ENCODE results near the gene RAB3IL1.

RAB3IL1 gene

GRCh38 chr11:61869429-61869707, 48.0 kb downstream of the RAB3IL1 start:
- in situ Hi-C loops (cut with MboI; ENCODE audit: low sequenced_read_pairs), result no loop called here

- in situ Hi-C loops (cut with MboI; ENCODE audit: low sequenced_read_pairs), result no loop called here
These were observed 48.6 kb downstream of the RAB3IL1 start for GRCh38 chr11:61868571-61869428.

GRCh38 chr11:61866958-61867343, 50.4 kb downstream of the RAB3IL1 start:
- in situ Hi-C loops (cut with MboI; ENCODE audit: low sequenced_read_pairs), result no loop called here

- in situ Hi-C loops (cut with MboI; ENCODE audit: low sequenced_read_pairs), result no loop called here
These were observed 51.0 kb downstream of the RAB3IL1 start for GRCh38 chr11:61866231-61866957.

- in situ Hi-C loops (cut with MboI; ENCODE audit: low sequenced_read_pairs), result no loop called here
These were observed 52.3 kb downstream of the RAB3IL1 start for GRCh38 chr11:61864814-61865775.

- in situ Hi-C loops (cut with MboI; ENCODE audit: low sequenced_read_pairs), result no loop called here
These were observed 53.8 kb downstream of the RAB3IL1 start for GRCh38 chr11:61863548-61864081.

- in situ Hi-C loops (cut with MboI; ENCODE audit: low sequenced_read_pairs), result no loop called here
These were observed 54.4 kb downstream of the RAB3IL1 start for GRCh38 chr11:61862714-61863547.

GRCh38 chr11:61861634-61862033, 55.7 kb downstream of the RAB3IL1 start:
- in situ Hi-C loops (cut with MboI; ENCODE audit: low sequenced_read_pairs), result no loop called here

- in situ Hi-C loops (cut with MboI; ENCODE audit: low sequenced_read_pairs), result no loop called here
These were observed 57.1 kb downstream of the RAB3IL1 start for GRCh38 chr11:61860054-61860903.

GRCh38 chr11:61855939-61856680, 61.3 kb downstream of the RAB3IL1 start:
- in situ Hi-C loops (cut with MboI; ENCODE audit: low sequenced_read_pairs), result no loop called here

- in situ Hi-C loops (cut with MboI; ENCODE audit: low sequenced_read_pairs), result no loop called here
These were observed 62.2 kb downstream of the RAB3IL1 start for GRCh38 chr11:61854966-61855714.

GRCh38 chr11:61854206-61854895, 63.0 kb downstream of the RAB3IL1 start:
- in situ Hi-C loops (cut with MboI; ENCODE audit: low sequenced_read_pairs), result no loop called here

GRCh38 chr11:61853698-61854169, 63.6 kb downstream of the RAB3IL1 start:
- in situ Hi-C loops (cut with MboI; ENCODE audit: low sequenced_read_pairs), result no loop called here

- in situ Hi-C loops (cut with MboI; ENCODE audit: low sequenced_read_pairs), result no loop called here
These were observed 65.5 kb downstream of the RAB3IL1 start for GRCh38 chr11:61851900-61852295.

- in situ Hi-C loops (cut with MboI; ENCODE audit: low sequenced_read_pairs), result no loop called here
These were observed 66.1 kb downstream of the RAB3IL1 start for GRCh38 chr11:61851113-61851899.

GRCh38 chr11:61850687-61851086, 66.7 kb downstream of the RAB3IL1 start:
- in situ Hi-C loops (cut with MboI; ENCODE audit: low sequenced_read_pairs), result no loop called here

Data from HL-60/S4 treated with phorbol 12-myristate 13-acetate at 8.2 ng/mL for 4 days and 3 days (cell line).